Measurements from ENCODE around the gene HSDL1. TPM values are rescaled to one million over a fixed set of nuclear protein-coding genes. Genes with fewer than 3 reads are reported as not detected.

Gene HSDL1
- total RNA-seq (2021; ENCODE audit: unreplicated experiment), result 35.8 TPM
- 13.5 and 22.0 TPM in 2 replicates for polyA plus RNA-seq (2012)
- percentile 66 among the genes with signal in this experiment for Bru-seq, nascent RNA
- percentile 88 among the genes with signal in this experiment for BruChase-seq, experiment 1, labeled RNA remaining after a 6-hour chase
- BruChase-seq, experiment 2, labeled RNA remaining after a 2-hour chase, result percentile 84 among the genes with signal in this experiment
- long read RNA-seq, transcript HSDL1-201 (6 exons, 3,519 nt), result major isoform, 78 of 90 reads
- long read RNA-seq, partial matches to known transcripts, result 2 of 90 reads
- long read RNA-seq, other reads (novel, unspliced or antisense), result 8 of 90 reads

GRCh38 chr16:84144859-84145639 lies at the start of gene HSDL1, which contains the start of gene DNAAF1:
TSS of gene HSDL1 (minus strand) at chr16:84145177. CDS start at chr16:84131321, 13,856 bp downstream.
TSS of gene DNAAF1 (plus strand) at chr16:84145308. CDS start at chr16:84145441, 133 bp downstream.
- CTCF ChIA-PET, result interaction anchor here (1.2 kb wide), 1 partner anchor 42 kb away, joined by 4 read pairs; the partner anchor contains the start of gene TAF1C
- Histone ChIP-seq H3K9me2 (ENCODE audit: insufficient read depth) (no peaks in the 10 kb centered on the region), H3K9ac (ENCODE audit: low read length) (peak within 1 kb of the TSS; percentile 78), H3K79me2 (ENCODE audit: insufficient read depth, low read length) (peaks cover 31% of the 10 kb centered on the region), H2AFZ (ENCODE audit: low read depth, low read length, poor library complexity, severe bottlenecking) (no peak within 1 kb of the TSS), H3K9me3 (ENCODE audit: control insufficient read depth in 1 of 2, insufficient read depth in 1 of 2, low read depth in 1 of 2, low read length in 2 of 2) (no peaks in the 10 kb centered on the region), H3K4me3 (replicated peaks in 1 of 2; ENCODE audit: low read depth in 1 of 2, low read length in 2 of 2) (peak within 1 kb of the TSS; percentile 66 to 93), H3K36me3 (ENCODE audit: control insufficient read depth in 1 of 2, insufficient read depth in 2 of 2, low read length in 2 of 2) (no peaks in the 10 kb centered on the region), H3K4me1 (ENCODE audit: control insufficient read depth in 1 of 2, insufficient read depth in 2 of 2, low read length in 2 of 2) (peaks cover 8 to 21% of the 10 kb centered on the region in 2 experiments; a peak in 2 of 4 replicates), H3K27me3 (ENCODE audit: insufficient read depth, low read length) (no peaks in the 10 kb centered on the region), H3K27ac (ENCODE audit: low read depth, low read length) (peak within 1 kb of the TSS; percentile 46), H3K4me2 (ENCODE audit: low read length) (peak within 1 kb of the TSS; percentile 83), H4K20me1 (ENCODE audit: insufficient read depth) (no peaks in the 10 kb centered on the region)
- no TSS peak for BruUV-seq (replicated peaks)
- DNase-seq (ENCODE audit: low read depth, low spot score) (peak; percentile 71), ATAC-seq (peak; percentile 83)
- intact Hi-C loops (cut with micrococcal nuclease), result loop anchor here (2.0 kb wide), 2 partner anchors 28 to 42 kb away; partner anchors contain the start of genes MBTPS1 and TAF1C
- RAD21 ChIA-PET (ENCODE audit: low non-redundant PET in 1 of 2, low total read pairs in 2 of 2, uncharacterized antibody in 2 of 2, unreplicated experiment in 2 of 2), result no interaction called here
- POLR2A ChIA-PET, result no interaction called here
- TF ChIP-seq CTCF (IDR thresholded peaks at IDR 0.05 in 2 of 3, conservative IDR thresholded peaks at IDR 0.05 in 1 of 3; ENCODE audit: borderline replicate concordance in 1 of 3, insufficient read depth in 1 of 3, low read depth in 2 of 3, low read length in 2 of 3) (peak in 1 of 3 experiments; percentile 22; a peak in 1 of 6 replicates), JUND (IDR thresholded peaks at IDR 0.05) (no peak), MAX (IDR thresholded peaks at IDR 0.05) (peak; percentile 58), CEBPB (IDR thresholded peaks at IDR 0.05; ENCODE audit: low read depth) (no peak), ZFX (IDR thresholded peaks at IDR 0.05) (peak; percentile 54; the same call in 1 of the 2 replicates), SRF (IDR thresholded peaks at IDR 0.05; ENCODE audit: low read depth) (no peak), EGR1 (IDR thresholded peaks at IDR 0.05; ENCODE audit: low read depth) (peak; percentile 73), RAD21 (IDR thresholded peaks at IDR 0.05; ENCODE audit: low read depth) (no peak), YY1 (IDR thresholded peaks at IDR 0.05; ENCODE audit: extremely low read depth, insufficient replicate concordance, low read depth, low read length) (no peak), POLR2AphosphoS5 (IDR thresholded peaks at IDR 0.05; ENCODE audit: low read depth, low read length) (peak; percentile 93), CBX3 (IDR thresholded peaks at IDR 0.05; ENCODE audit: low read depth) (no peak), SIN3A (IDR thresholded peaks at IDR 0.05; ENCODE audit: low read depth) (peak; percentile 66; the same call in 1 of the 2 replicates), ZNF274 (IDR thresholded peaks at IDR 0.05; ENCODE audit: low read depth, low read length) (no peak), FOSL1 (IDR thresholded peaks at IDR 0.05; ENCODE audit: low read depth) (no peak), EZH2 (IDR thresholded peaks at IDR 0.05) (no peak), ELF1 (IDR thresholded peaks at IDR 0.05; ENCODE audit: borderline replicate concordance, low read depth) (no peak), REST (IDR thresholded peaks at IDR 0.05; ENCODE audit: low read depth) (no peak), ATF3 (IDR thresholded peaks at IDR 0.05) (no peak), EZH2phosphoT487 (IDR thresholded peaks at IDR 0.05; ENCODE audit: borderline replicate concordance) (no peak), SP1 (IDR thresholded peaks at IDR 0.05; ENCODE audit: low read depth) (no peak), TCF7L2 (IDR thresholded peaks at IDR 0.05; ENCODE audit: borderline replicate concordance, extremely low read depth, insufficient read depth, insufficient read length) (no peak)

Data from HCT116 (cell line).